Panc1 (cell line): ENCODE data around the gene SSBP3.

Experiments used
- REST ChIP-seq, 2 experiments: IDR thresholded peaks; 2 replicates each; pipeline ENCODE4 v1.6.1; 2011 to 2012; ENCODE audit warnings: low read depth in 2 of 2, control low read depth in 1 of 2, low read length in 1 of 2, mild to moderate bottlenecking in 1 of 2, moderate library complexity in 1 of 2; ENCODE audit not compliant: insufficient read depth in 1 of 2
- SIN3A ChIP-seq: IDR thresholded peaks from 2 replicates; pipeline ENCODE4 v1.6.1; 2012; ENCODE audit warnings: low read depth, mild to moderate bottlenecking, low read length, moderate library complexity, borderline replicate concordance; ENCODE audit not compliant: insufficient read depth
- TCF7L2 ChIP-seq: IDR thresholded peaks from 2 replicates; pipeline ENCODE4 v1.6.1; 2011; ENCODE audit warnings: mild to moderate bottlenecking, low read depth, low read length, inconsistent platforms
- TF ChIP-seq, protein P1 (sequence below): fragments of 450-650 bp; IDR thresholded peaks from 2 replicates; pipeline ENCODE4 v1.5.1; 2017; ENCODE audit warnings: mild to moderate bottlenecking

GRCh38 chr1:54384471-54384870, 21.7 kb downstream of the SSBP3 start:
- TF ChIP-seq REST (IDR thresholded peaks at IDR 0.05; ENCODE audit: insufficient read depth in 1 of 2, low read depth in 2 of 2, low read length in 1 of 2) (no peak), TCF7L2 (no peak), SIN3A (no peak)
- TF ChIP-seq, protein P1, sequence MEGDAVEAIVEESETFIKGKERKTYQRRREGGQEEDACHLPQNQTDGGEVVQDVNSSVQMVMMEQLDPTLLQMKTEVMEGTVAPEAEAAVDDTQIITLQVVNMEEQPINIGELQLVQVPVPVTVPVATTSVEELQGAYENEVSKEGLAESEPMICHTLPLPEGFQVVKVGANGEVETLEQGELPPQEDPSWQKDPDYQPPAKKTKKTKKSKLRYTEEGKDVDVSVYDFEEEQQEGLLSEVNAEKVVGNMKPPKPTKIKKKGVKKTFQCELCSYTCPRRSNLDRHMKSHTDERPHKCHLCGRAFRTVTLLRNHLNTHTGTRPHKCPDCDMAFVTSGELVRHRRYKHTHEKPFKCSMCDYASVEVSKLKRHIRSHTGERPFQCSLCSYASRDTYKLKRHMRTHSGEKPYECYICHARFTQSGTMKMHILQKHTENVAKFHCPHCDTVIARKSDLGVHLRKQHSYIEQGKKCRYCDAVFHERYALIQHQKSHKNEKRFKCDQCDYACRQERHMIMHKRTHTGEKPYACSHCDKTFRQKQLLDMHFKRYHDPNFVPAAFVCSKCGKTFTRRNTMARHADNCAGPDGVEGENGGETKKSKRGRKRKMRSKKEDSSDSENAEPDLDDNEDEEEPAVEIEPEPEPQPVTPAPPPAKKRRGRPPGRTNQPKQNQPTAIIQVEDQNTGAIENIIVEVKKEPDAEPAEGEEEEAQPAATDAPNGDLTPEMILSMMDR, result no peak
